NOMO-1 (cell line): Measurements from ENCODE around the gene ADPRHL1.
A peak's percentile ranks its signal among the peaks of the same experiment; 100 is the strongest.
"Not testable (repeated sequence)": the region's sequence is repeated elsewhere in the genome, so short reads cannot be mapped to it uniquely, and the experiment has no call there.

ENCODE experiments used
- DNase-seq, 2 experiments: peaks; one replicate each; lab custom pipeline; 2025; ENCODE audit not compliant: unreplicated experiment in 2 of 2; lab: John Stamatoyannopoulos, UW

Gene ADPRHL1

DNA sequence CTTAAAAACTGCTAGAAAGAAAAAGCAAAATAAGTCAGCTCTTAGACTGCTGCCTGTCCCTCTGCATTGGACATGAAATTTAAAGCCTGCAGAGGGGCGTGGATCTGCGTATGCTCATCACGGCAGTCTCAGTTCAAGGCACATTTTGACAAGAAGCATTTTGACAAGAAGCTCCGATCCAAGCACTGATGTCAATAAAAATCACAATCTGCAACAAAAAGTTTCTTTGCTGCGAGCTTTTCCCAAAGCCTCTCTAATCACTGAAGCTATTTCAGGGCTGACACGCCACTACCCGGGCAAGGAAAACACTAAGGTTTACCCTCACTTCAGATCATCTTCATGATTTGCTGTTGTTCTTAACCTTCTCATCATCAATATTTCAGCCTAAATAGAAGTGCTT lies 29.8 kb upstream of the ADPRHL1 start:
- no peak for DNase-seq

GRCh38 chr13:113479179-113479578 lies 25.9 kb upstream of the ADPRHL1 start:
- DNase-seq, result no peak

- no peak for DNase-seq
Measured at GRCh38 chr13:113477724-113478123, 24.4 kb upstream of the ADPRHL1 start.

- no peak for DNase-seq
Measured at GRCh38 chr13:113476811-113477210, 23.5 kb upstream of the ADPRHL1 start.

DNA sequence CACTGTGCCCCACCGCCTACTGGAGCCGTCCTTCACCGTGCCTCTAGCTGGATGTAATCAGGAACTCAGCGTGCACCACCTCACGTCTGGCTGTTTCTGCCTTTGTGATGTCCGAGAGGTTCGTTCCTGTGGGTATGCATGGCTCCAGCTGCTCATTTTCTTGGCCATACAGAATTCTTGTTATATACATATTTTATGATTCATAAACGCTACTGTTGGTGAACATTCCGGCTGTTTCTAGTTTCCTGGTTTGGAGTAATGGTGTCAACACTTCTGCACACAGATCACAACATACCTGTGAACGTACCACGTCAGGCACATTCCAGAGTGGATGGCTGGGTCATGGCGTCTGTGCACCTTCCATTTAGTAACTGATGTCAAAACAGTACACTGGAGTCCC lies 22.6 kb upstream of the ADPRHL1 start:
- no peak for DNase-seq

- no peak for DNase-seq
Measured at GRCh38 chr13:113475280-113475679, 22.0 kb upstream of the ADPRHL1 start.

DNA sequence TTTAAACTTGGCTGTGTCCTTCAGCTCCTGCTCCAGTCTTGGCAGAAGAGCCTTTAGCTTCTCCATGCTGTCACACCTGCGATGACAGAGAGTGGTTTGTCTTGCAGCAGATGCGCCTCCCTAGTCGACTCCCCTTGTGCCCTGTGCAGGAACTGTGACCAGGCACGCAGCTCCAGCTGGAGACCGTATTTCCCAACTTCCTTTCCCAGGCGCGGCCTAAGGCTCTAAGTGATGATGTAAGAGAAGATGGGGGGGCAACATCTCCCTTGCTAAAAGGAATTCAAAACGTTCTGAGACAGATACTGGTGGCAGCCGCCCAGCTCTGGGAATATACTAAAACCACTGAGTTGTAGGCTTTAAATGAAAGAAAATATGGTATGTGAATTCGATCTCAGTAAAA lies 20.9 kb upstream of the ADPRHL1 start:
- peak; percentile 84 to 87 for DNase-seq

DNA sequence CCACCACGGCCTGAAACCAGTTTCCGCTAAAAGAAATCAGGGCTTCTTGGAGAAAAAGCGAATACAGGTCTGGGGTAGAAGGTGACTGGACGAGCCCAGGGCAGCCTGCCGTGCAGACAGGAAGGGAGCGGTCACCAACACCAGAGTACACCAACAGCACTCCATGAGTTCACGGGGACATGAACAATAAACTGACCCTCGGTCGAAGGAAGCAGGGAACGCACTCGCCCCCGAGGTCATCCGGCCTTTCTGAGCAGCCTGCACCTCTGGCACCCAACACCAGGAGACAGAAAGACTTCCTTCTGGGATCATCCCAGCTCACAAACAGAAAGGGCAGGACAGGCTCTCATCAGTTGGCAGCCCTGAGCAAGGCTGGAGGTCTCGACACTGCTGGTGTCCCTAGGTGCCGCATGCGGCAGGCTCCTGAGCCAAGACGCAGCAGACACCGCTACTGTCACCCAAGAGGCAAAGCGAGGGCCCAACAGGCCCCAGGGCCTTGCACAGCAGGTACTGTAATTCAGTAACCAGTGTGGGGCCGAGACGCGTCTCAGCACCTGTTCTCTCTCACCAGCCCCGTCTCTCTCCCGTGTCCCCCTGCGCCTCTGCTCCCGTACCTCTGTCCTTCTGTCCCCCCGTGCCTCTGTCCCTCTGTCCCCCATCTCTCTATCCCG lies 19.2 kb upstream of the ADPRHL1 start:
- DNase-seq, result no peak

DNA sequence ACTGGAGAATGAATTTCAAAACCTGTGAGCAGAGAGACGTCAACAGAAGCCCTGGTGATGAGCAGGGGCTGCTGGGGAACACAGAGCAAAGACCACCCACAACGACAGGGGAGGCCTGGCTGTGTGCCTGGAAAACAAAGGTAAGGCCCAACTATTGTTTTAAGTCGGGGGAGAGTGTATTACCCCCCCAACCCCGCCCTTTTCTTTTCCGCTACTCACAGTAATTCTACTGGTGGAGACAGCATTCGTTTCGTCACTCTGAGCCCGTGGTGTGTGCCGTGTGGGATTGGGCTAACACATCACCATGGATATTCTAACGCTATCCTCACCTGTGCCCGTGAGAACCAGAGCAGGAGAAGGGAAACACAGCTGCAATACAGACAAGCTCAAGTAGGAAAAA lies 18.6 kb upstream of the ADPRHL1 start:
- DNase-seq, result no peak

DNA sequence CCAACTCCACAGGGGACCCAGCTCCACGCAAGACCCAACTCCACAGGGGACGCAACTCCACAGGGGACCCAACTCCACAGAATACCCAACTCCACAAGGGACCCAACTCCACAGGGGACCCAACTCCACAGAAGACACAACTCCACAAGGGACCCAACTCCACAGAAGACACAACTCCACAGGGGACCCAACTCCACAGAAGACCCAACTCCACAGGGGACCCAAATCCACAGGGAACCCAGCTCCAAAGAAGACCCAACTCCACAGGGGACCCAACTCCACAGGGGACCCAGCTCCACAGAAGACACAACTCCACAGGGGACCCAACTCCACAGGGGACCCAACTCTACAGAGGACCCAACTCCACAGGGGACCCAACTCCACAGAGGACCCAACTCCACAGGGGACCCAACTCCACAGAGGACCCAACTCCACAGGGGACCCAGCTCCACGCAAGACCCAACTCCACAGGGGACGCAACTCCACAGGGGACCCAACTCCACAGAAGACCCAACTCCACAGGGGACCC lies 17.4 kb upstream of the ADPRHL1 start:
- DNase-seq, result not testable (repeated sequence)

DNA sequence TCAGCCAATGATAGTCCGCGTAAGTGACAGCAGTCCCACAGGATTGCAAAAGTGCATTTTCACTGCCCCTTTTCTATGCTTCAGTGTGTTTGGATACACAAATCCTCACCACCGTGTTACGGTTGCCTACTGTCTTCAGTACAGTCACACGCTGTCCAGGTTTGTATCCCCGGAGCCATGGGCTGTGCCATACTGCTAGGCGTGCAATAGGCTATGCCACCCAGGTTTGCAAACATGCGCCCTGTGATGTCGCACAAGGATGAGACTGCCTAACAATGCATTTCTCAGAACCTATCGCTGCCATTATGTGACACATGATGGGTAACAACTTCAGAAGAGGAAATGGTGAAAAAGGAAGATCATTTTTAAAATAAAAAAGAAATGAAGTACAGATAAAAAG lies 16.8 kb upstream of the ADPRHL1 start:
- no peak for DNase-seq

DNA sequence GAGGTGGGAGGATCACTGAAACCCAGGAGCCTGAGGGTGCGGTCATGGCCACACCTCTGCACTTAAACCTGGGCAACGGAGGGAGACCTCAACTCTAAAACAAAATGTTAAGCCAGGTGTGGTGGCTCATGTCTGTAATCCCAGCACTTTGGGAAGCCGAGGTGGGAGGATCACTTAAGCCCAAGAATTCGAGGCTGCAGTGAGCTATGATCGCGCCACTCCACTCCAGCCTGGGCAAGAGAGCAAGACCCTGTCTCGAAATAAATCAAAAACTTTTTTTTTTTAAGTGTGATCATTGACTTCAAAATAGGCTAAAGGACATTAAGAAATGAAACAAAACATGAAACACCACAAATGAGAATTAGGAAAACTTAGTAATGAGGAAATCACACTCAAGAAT lies 16.3 kb upstream of the ADPRHL1 start:
- no peak for DNase-seq

DNA sequence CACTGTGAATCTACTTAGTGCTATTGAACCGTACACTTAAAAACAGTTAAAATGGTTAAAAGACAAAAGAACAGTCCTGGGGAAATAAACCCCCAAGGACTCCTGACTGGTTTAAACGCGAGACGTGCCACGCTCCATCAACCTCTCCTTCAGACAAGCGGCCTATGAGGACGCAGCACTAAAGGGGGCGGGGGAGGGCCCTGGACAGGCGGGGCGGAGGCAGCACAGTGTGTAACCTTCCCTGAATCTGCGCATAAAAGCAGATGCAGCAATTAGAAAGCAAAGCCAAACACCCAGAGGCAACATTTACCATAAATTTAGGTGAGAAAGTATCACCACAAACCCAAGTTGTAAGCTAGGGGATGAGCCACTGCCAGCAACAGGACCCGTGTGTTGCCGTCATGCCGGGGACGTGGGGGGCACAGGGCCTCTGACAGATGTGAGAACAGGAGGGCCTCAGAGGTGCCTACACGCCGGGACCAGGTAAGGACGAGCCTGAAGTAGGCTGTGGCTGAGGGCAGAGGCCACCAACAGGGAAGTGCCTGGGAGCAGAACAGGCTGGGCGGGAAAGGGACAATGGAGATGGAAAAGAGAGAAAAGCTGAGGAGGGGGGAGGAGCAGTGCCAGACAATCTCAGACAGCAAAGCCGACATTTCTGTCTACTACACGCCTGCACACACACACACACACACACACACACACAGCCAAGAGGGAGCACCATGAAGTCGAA lies 15.3 kb upstream of the ADPRHL1 start:
- DNase-seq, result no peak

- DNase-seq, result no peak
Measured at GRCh38 chr13:113468029-113468428, 14.7 kb upstream of the ADPRHL1 start.

- DNase-seq, result no peak
Measured at GRCh38 chr13:113466383-113466782, 13.1 kb upstream of the ADPRHL1 start.

DNA sequence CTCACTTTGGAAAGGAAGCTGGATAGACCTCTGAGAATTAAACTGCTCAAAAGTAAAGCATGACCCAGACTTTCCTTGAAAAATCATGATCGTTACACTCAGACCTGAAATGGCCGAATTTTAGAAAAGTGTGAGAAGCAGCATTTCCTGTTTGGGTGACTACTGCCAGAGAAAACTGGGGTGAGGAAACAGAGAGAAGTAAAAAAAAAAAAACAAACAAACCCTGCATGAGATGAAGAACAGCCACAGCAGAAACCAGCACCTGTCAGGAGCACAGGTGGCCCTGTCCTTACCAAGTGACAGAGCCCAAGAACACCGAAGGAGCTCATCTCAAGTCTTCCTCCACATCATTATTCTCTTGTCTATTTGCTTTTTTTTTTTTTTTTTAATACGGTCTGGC lies 12.0 kb upstream of the ADPRHL1 start:
- DNase-seq, result no peak

GRCh38 chr13:113464476-113464875 lies 11.2 kb upstream of the ADPRHL1 start:
- no peak for DNase-seq

- no peak for DNase-seq
Measured at GRCh38 chr13:113461022-113461751, 7.9 kb upstream of the ADPRHL1 start.

GRCh38 chr13:113460599-113460998 lies 7.3 kb upstream of the ADPRHL1 start:
- DNase-seq, result no peak

GRCh38 chr13:113460064-113460555 lies 6.8 kb upstream of the ADPRHL1 start:
- DNase-seq, result no peak

DNA sequence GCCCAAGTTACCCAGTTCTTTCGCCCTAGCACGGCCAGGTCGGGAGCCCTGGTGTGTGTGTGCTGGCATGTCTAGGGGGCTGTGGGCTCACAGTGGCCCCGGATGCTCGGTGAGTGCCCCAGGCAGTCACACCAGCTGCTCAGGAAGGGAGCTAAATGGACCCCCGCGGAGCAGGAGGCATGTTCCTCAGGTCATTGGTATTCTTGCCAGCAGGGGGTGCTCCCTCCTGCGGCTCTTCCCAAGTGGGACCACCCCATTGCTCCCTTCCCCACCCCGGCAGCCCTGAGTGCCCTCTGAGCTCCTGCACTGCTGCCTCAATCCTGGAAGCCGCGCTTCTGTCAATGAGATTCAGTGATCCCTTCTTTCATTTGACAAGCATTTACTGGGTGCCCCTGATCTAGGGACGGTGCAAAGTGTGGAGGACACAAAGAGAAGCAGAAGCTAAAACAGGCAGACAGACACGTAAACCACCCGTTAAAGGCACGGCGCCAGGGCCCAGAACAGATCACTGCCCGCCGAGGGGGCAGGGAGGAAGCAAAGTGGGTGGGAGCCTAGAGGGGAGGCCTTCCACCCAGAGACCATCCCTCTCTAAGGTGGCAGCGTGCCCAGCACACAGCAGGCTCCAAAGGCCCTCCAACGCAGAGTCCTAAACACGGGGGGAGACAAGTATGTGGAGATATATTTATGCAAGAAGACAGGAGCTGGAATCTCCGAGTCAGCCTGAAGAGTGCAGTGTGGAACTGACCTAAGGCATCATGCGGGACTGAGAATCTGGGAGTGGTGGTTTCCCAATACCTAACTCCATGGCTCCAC lies 5.2 kb upstream of the ADPRHL1 start:
- DNase-seq, result no peak
